Measurements from ENCODE around the gene PIK3AP1. TPM values are rescaled to one million over a fixed set of nuclear protein-coding genes. Genes with fewer than 3 reads are reported as not detected.

The PIK3AP1 gene
- total RNA-seq, 1 donor from 2014 or later: 3.8 TPM

DNA sequence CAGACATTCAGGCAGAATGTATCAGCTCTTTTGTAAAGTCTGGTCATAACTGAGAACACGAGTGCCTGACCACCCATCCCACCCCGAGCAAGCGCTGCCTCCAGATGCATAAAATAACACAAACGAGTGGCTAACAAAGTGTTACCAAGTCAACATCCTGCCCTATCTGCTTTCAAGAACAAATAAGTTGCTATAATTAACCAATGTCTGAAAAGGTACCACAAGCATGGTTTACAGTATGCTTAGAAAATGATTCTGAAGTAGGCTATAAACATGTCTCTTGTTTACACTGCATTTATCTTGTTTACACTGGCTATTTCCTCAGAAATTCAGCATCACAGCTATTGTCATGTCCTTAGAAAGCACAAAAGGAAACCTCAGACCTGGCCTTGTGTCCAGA, 49.5 kb downstream of the PIK3AP1 start:
- Mint-ChIP-seq H3K9me3 (no peaks in the 10 kb centered on the region), H3K36me3 (no peaks in the 10 kb centered on the region), H3K27me3 (ENCODE audit: insufficient read depth, low read depth) (peaks cover 2% of the 10 kb centered on the region), H3K4me3 (no peak overlapping the region), H3K27ac (no peak overlapping the region), H3K4me1 (peaks cover 22% of the 10 kb centered on the region)
- DNase-seq (ENCODE audit: low spot score): no peak
- no peaks in the 10 kb centered on the region for H4K20me1 ChIP-seq (ENCODE audit: low read depth)
- TF ChIP-seq, protein P1, sequence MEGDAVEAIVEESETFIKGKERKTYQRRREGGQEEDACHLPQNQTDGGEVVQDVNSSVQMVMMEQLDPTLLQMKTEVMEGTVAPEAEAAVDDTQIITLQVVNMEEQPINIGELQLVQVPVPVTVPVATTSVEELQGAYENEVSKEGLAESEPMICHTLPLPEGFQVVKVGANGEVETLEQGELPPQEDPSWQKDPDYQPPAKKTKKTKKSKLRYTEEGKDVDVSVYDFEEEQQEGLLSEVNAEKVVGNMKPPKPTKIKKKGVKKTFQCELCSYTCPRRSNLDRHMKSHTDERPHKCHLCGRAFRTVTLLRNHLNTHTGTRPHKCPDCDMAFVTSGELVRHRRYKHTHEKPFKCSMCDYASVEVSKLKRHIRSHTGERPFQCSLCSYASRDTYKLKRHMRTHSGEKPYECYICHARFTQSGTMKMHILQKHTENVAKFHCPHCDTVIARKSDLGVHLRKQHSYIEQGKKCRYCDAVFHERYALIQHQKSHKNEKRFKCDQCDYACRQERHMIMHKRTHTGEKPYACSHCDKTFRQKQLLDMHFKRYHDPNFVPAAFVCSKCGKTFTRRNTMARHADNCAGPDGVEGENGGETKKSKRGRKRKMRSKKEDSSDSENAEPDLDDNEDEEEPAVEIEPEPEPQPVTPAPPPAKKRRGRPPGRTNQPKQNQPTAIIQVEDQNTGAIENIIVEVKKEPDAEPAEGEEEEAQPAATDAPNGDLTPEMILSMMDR (IDR thresholded peaks at IDR 0.05): no peak
- no peaks in the 10 kb centered on the region for H3K36me3 ChIP-seq
- H3K79me2 ChIP-seq (ENCODE audit: low read depth): no peaks in the 10 kb centered on the region
- peaks cover 3% of the 10 kb centered on the region for H3K4me1 ChIP-seq
- no peak overlapping the region for H3K9ac ChIP-seq
- H3K4me2 ChIP-seq: no peak overlapping the region
- no peak overlapping the region for H3K27ac ChIP-seq
- no peaks in the 10 kb centered on the region for H3F3A ChIP-seq (ENCODE audit: low read depth)
- no peaks in the 10 kb centered on the region for H3K9me3 ChIP-seq (ENCODE audit: low read depth)
- no peak overlapping the region for H2AFZ ChIP-seq (replicated peaks)
- no peaks in the 10 kb centered on the region for H3K27me3 ChIP-seq
- H3K4me3 ChIP-seq: no peak overlapping the region

DNA sequence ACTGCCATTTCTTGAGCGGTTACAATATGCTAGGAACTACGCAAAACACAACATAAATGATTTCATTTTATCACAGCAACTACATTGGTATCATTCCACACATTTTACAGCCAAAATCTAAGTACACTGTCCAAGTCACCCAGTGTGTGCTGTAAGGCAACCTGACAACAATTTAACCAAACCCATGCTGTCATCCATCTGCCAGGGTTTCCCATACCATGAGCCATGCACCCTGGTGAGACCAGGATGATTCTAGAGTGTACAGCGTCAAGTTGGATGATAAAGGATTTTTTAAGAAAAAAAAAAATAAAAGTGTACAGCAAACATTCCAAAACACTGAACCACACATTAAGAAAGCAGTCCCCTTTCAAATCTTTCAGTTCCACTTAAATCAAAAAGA, 52.9 kb downstream of the PIK3AP1 start:
- Histone ChIP-seq H3K4me2 (no peak overlapping the region), H3K4me1 (peaks cover 6% of the 10 kb centered on the region), H3K9me3 (ENCODE audit: low read depth) (no peaks in the 10 kb centered on the region), H3K79me2 (ENCODE audit: low read depth) (no peaks in the 10 kb centered on the region), H3K27me3 (no peaks in the 10 kb centered on the region), H3K36me3 (no peaks in the 10 kb centered on the region), H2AFZ (replicated peaks) (no peak overlapping the region), H3K4me3 (no peak overlapping the region), H4K20me1 (ENCODE audit: low read depth) (no peaks in the 10 kb centered on the region), H3F3A (ENCODE audit: low read depth) (no peaks in the 10 kb centered on the region), H3K9ac (no peak overlapping the region), H3K27ac (no peak overlapping the region)
- Mint-ChIP-seq H3K4me3 (no peak overlapping the region), H3K27me3 (ENCODE audit: insufficient read depth, low read depth) (no peaks in the 10 kb centered on the region), H3K4me1 (peaks cover 12% of the 10 kb centered on the region), H3K9me3 (no peaks in the 10 kb centered on the region), H3K36me3 (no peaks in the 10 kb centered on the region), H3K27ac (no peak overlapping the region)
- TF ChIP-seq, protein P1 (IDR thresholded peaks at IDR 0.05): no peak
- TF ChIP-seq EZH2 (IDR thresholded peaks at IDR 0.05) (no peak), EZH2phosphoT487 (IDR thresholded peaks at IDR 0.05) (no peak)
- no peak for DNase-seq (ENCODE audit: low spot score)

DNA sequence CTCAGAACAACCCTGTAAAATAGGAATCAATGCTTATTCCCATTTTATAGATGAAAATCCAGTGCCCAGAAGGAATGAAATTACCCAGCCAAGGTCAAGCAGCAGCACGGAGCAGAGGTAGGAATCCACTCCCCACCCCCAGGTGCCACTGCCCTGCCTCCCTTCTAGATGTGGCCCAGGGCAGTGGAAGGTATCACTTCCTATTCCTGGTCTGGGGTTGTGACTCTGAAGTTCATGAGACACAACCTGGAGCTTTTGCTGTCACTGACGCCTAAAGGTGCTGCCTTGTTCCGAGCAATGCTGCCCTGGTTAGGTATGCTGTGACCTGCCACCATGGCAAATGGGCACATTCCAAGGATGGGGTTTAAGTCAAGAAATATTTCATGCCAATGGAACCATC, 53.6 kb downstream of the PIK3AP1 start:
- Histone ChIP-seq H3F3A (ENCODE audit: low read depth) (no peaks in the 10 kb centered on the region), H3K4me3 (no peak overlapping the region), H3K27ac (no peak overlapping the region), H4K20me1 (ENCODE audit: low read depth) (no peaks in the 10 kb centered on the region), H3K4me1 (peaks cover 6% of the 10 kb centered on the region), H3K79me2 (ENCODE audit: low read depth) (no peaks in the 10 kb centered on the region), H3K9me3 (ENCODE audit: low read depth) (no peaks in the 10 kb centered on the region), H3K4me2 (no peak overlapping the region), H2AFZ (replicated peaks) (no peak overlapping the region), H3K27me3 (no peaks in the 10 kb centered on the region), H3K9ac (no peak overlapping the region), H3K36me3 (no peaks in the 10 kb centered on the region)
- Mint-ChIP-seq H3K36me3 (no peaks in the 10 kb centered on the region), H3K27ac (no peak overlapping the region), H3K4me3 (no peak overlapping the region), H3K9me3 (no peaks in the 10 kb centered on the region), H3K4me1 (peaks cover 12% of the 10 kb centered on the region), H3K27me3 (ENCODE audit: insufficient read depth, low read depth) (no peaks in the 10 kb centered on the region)
- TF ChIP-seq EZH2 (IDR thresholded peaks at IDR 0.05) (no peak), EZH2phosphoT487 (IDR thresholded peaks at IDR 0.05) (no peak)
- TF ChIP-seq, protein P1 (IDR thresholded peaks at IDR 0.05): no peak
- no peak for DNase-seq (ENCODE audit: low spot score)

DNA sequence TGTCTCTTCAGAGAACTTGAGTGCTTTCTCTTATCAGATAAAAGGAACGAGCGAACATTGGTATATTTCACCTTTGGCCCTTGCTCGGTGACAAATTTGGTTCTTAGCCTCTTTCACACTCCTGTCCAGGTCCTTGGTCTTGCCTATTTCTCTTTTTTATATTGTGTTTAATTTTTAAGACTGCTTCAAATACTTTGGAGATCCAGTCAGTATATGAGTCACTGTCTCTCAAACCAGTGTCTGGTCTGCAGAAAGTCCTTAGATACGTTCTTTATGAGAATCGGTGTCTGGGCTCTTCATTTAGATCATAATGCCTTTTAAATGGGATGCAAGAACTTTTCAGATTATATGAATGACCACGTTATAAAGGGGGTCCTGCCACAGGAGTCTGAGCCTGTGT, 55.0 kb downstream of the PIK3AP1 start:
- Mint-ChIP-seq H3K9me3 (no peaks in the 10 kb centered on the region), H3K27ac (no peak overlapping the region), H3K4me1 (peaks cover 9% of the 10 kb centered on the region), H3K27me3 (ENCODE audit: insufficient read depth, low read depth) (no peaks in the 10 kb centered on the region), H3K4me3 (no peak overlapping the region), H3K36me3 (no peaks in the 10 kb centered on the region)
- no peaks in the 10 kb centered on the region for H3K27me3 ChIP-seq
- H3K79me2 ChIP-seq (ENCODE audit: low read depth): no peaks in the 10 kb centered on the region
- no peak overlapping the region for H3K4me3 ChIP-seq
- H3K9me3 ChIP-seq (ENCODE audit: low read depth): no peaks in the 10 kb centered on the region
- H3F3A ChIP-seq (ENCODE audit: low read depth): no peaks in the 10 kb centered on the region
- no peaks in the 10 kb centered on the region for H4K20me1 ChIP-seq (ENCODE audit: low read depth)
- H3K4me2 ChIP-seq: no peak overlapping the region
- H3K27ac ChIP-seq: no peak overlapping the region
- TF ChIP-seq EZH2phosphoT487 (IDR thresholded peaks at IDR 0.05) (no peak), EZH2 (IDR thresholded peaks at IDR 0.05) (no peak)
- TF ChIP-seq, protein P1 (IDR thresholded peaks at IDR 0.05): no peak
- no peaks in the 10 kb centered on the region for H3K36me3 ChIP-seq
- H3K9ac ChIP-seq: no peak overlapping the region
- H2AFZ ChIP-seq (replicated peaks): no peak overlapping the region
- DNase-seq (ENCODE audit: low spot score): no peak
- H3K4me1 ChIP-seq: peaks cover 6% of the 10 kb centered on the region
